Liver (tissue), 9 donors: ENCODE data around the gene LNPK. TPM values are rescaled to one million over a fixed set of nuclear protein-coding genes. Genes with fewer than 3 reads are reported as not detected.

Experiments
- DNase-seq: peaks from one replicate; pipeline ENCODE4 v3.0.0-alpha.2; 2017; ENCODE audit warnings: low spot score
- H3K27ac ChIP-seq, 2 donors: one replicate each; pipeline ENCODE4 v1.7.0; 2013; ENCODE audit warnings: inconsistent platforms in 2 of 2, low read length in 2 of 2, control low read depth in 1 of 2, low read depth in 1 of 2, mild to moderate bottlenecking in 1 of 2
- H3K27me3 ChIP-seq, 4 donors: one replicate each; pipeline versions ENCODE4 v1.6.1 to v1.7.0; 2013; ENCODE audit warnings: low read length in 3 of 4, inconsistent platforms in 1 of 4, mild to moderate bottlenecking in 1 of 4, moderate library complexity in 1 of 4; ENCODE audit not compliant: control insufficient read depth in 4 of 4, insufficient read depth in 4 of 4
- H3K36me3 ChIP-seq, 4 donors: one replicate each; pipeline versions ENCODE4 v1.6.1 to v1.7.0; 2013; ENCODE audit warnings: low read length in 3 of 4, mild to moderate bottlenecking in 3 of 4, low read depth in 1 of 4, moderate library complexity in 1 of 4; ENCODE audit not compliant: control insufficient read depth in 4 of 4, insufficient read depth in 3 of 4
- H3K4me1 ChIP-seq, 4 donors: one replicate each; pipeline versions ENCODE4 v1.6.1 to v1.7.0; 2013; ENCODE audit warnings: low read length in 3 of 4, mild to moderate bottlenecking in 3 of 4, moderate library complexity in 1 of 4; ENCODE audit not compliant: control insufficient read depth in 4 of 4, insufficient read depth in 4 of 4
- H3K4me3 ChIP-seq, 3 donors: one replicate each; pipeline versions ENCODE4 v1.6.1 to v1.7.0; 2013; ENCODE audit warnings: low read length in 3 of 3, control low read depth in 1 of 3, low read depth in 1 of 3, mild to moderate bottlenecking in 1 of 3
- H3K9ac ChIP-seq, 2 donors: one replicate each; pipeline ENCODE4 v1.7.0; 2013; ENCODE audit warnings: low read length in 2 of 2, mild to moderate bottlenecking in 2 of 2, moderate library complexity in 2 of 2, control low read depth in 1 of 2, low read depth in 1 of 2
- H3K9me3 ChIP-seq, 4 donors: one replicate each; pipeline versions ENCODE4 v1.6.1 to v1.7.0; 2013; ENCODE audit warnings: low read length in 3 of 4; ENCODE audit not compliant: control insufficient read depth in 4 of 4
- ATF3 ChIP-seq: IDR thresholded peaks from 2 replicates; pipeline ENCODE4 v1.6.1; 2016; ENCODE audit warnings: antibody characterized with exemption
- CTCF ChIP-seq: fragments of 150-350 bp; IDR thresholded peaks from 2 replicates; pipeline ENCODE4 v1.5.1; 2017; ENCODE audit warnings: improper control_type of control experiment, low read depth, low read length; ENCODE audit not compliant: missing input control
- EGR1 ChIP-seq, 2 donors: IDR thresholded peaks; 2 replicates each; pipeline ENCODE4 v1.6.1; 2016 to 2018; ENCODE audit warnings: antibody characterized with exemption in 2 of 2, low read depth in 2 of 2
- FOXA1 ChIP-seq: IDR thresholded peaks from 2 replicates; pipeline ENCODE4 v1.6.1; 2016; ENCODE audit warnings: antibody characterized with exemption
- FOXA2 ChIP-seq: IDR thresholded peaks from 2 replicates; pipeline ENCODE4 v1.6.1; 2016; ENCODE audit warnings: antibody characterized with exemption
- GABPA ChIP-seq, 2 donors: IDR thresholded peaks in 1 of 2; conservative IDR thresholded peaks in 1 of 2; 2 replicates each; pipeline ENCODE4 v1.6.1; 2016; ENCODE audit warnings: antibody characterized with exemption in 2 of 2, mild to moderate bottlenecking in 1 of 2, moderate library complexity in 1 of 2
- HNF4A ChIP-seq, 2 donors: conservative IDR thresholded peaks; 2 replicates each; pipeline ENCODE4 v1.6.1; 2016; ENCODE audit warnings: antibody characterized with exemption in 2 of 2, mild to moderate bottlenecking in 2 of 2
- HNF4G ChIP-seq: IDR thresholded peaks from 2 replicates; pipeline ENCODE4 v1.6.1; 2016; ENCODE audit warnings: antibody characterized with exemption
- JUND ChIP-seq, 2 donors: IDR thresholded peaks; 2 replicates each; pipeline ENCODE4 v1.6.1; 2016; ENCODE audit warnings: antibody characterized with exemption in 2 of 2
- MAX ChIP-seq: IDR thresholded peaks from 2 replicates; pipeline ENCODE4 v1.6.1; 2016; ENCODE audit warnings: antibody characterized with exemption
- RAD21 ChIP-seq, 2 donors: IDR thresholded peaks; 2 replicates each; pipeline ENCODE4 v1.6.1; 2016; ENCODE audit warnings: antibody characterized with exemption in 2 of 2, mild to moderate bottlenecking in 2 of 2
- REST ChIP-seq: IDR thresholded peaks from 2 replicates; pipeline ENCODE4 v1.6.1; 2016; ENCODE audit warnings: antibody characterized with exemption, mild to moderate bottlenecking
- RXRA ChIP-seq, 2 donors: IDR thresholded peaks; 2 replicates each; pipeline ENCODE4 v1.6.1; 2017 to 2018; ENCODE audit warnings: antibody characterized with exemption in 2 of 2, mild to moderate bottlenecking in 1 of 2
- SP1 ChIP-seq: IDR thresholded peaks from 2 replicates; pipeline ENCODE4 v1.6.1; 2018; ENCODE audit warnings: antibody characterized with exemption, mild to moderate bottlenecking
- TAF1 ChIP-seq: conservative IDR thresholded peaks from 2 replicates; pipeline ENCODE4 v1.6.1; 2016; ENCODE audit warnings: antibody characterized with exemption, mild to moderate bottlenecking
- YY1 ChIP-seq: IDR thresholded peaks from 2 replicates; pipeline ENCODE4 v1.6.1; 2016; ENCODE audit warnings: antibody characterized with exemption, mild to moderate bottlenecking
- ZBTB33 ChIP-seq: IDR thresholded peaks from 2 replicates; pipeline ENCODE4 v1.6.1; 2016; ENCODE audit warnings: antibody characterized with exemption
- WGBS: extraction: QIAGEN DNeasy Blood & Tissue Kit; methylation state at CpG from one replicate; pipeline ENCODE4 v1.1.7; 2013; 5-methylcytosine and 5-hydroxymethylcytosine counted together
- polyA plus RNA-seq, 2 donors: library from polyadenylated mRNA; stranded (reverse) in 1 of 2; unstranded in 1 of 2; fragments of 200-250 nt in 1 of 2; fragments of >200 nt in 1 of 2; fragmentation: Nextera tagmentation in 1 of 2; extraction: Ambion mirVana in 1 of 2; gene quantifications; one replicate each; pipeline versions ENCODE4 v1.2.1 to v1.2.3, GENCODE V29; 2013 to 2015
- total RNA-seq, 2 donors: library from RNA; depleted of rRNA; stranded (reverse); fragments of >200 nt; gene quantifications; one replicate each; pipeline ENCODE4 v1.2.3, GENCODE V29; 2014
- donor health status: healthy.
- donor health status: healthy.
- donor health status: healthy.
- donor health status: healthy.
- donor health status: healthy.

The LNPK gene
- total and polyA plus RNA-seq, 4 donors = 5.5 to 25.2 (median 11.5) TPM

GRCh38 chr2:175973373-175973772, 28.7 kb downstream of the LNPK start:
- H3K4me1 ChIP-seq = no peaks in the 10 kb centered on the region
- TF ChIP-seq ATF3 (no peak), RAD21 (IDR thresholded peaks at IDR 0.05) (no peak), SP1 (no peak), REST (no peak), YY1 (no peak), EGR1 (IDR thresholded peaks at IDR 0.05; ENCODE audit: low read depth in 2 of 2) (no peak), ZBTB33 (no peak), CTCF (no peak), RXRA (IDR thresholded peaks at IDR 0.05) (no peak), FOXA2 (no peak), JUND (IDR thresholded peaks at IDR 0.05) (no peak), GABPA (IDR thresholded peaks at IDR 0.05 in 1 of 2, conservative IDR thresholded peaks at IDR 0.05 in 1 of 2) (no peak), FOXA1 (no peak), HNF4G (no peak), TAF1 (no peak), MAX (no peak), HNF4A (conservative IDR thresholded peaks at IDR 0.05) (no peak)
- no peak for DNase-seq
- no peaks in the 10 kb centered on the region for H3K9me3 ChIP-seq
- 89% methylated on average over 1 of the region's 1 CpG for WGBS
- H3K4me3 ChIP-seq = no peak overlapping the region
- H3K27me3 ChIP-seq = no peaks in the 10 kb centered on the region
- H3K36me3 ChIP-seq = peaks cover 1 to 12% (median 5%) of the 10 kb centered on the region in 4 donors
- H3K9ac ChIP-seq = no peak overlapping the region
- no peak overlapping the region for H3K27ac ChIP-seq

GRCh38 chr2:175966839-175967238, 35.2 kb downstream of the LNPK start:
- Histone ChIP-seq H3K36me3 (peaks cover 0 to 10% (median under 1%) of the 10 kb centered on the region in 4 donors), H3K9ac (no peak overlapping the region), H3K27ac (no peak overlapping the region), H3K27me3 (no peaks in the 10 kb centered on the region), H3K4me3 (no peak overlapping the region), H3K4me1 (no peaks in the 10 kb centered on the region), H3K9me3 (no peaks in the 10 kb centered on the region)
- 96% methylated on average over 3 of the region's 3 CpGs for WGBS
- no peak for DNase-seq
- TF ChIP-seq HNF4G (no peak), REST (no peak), HNF4A (conservative IDR thresholded peaks at IDR 0.05) (no peak), RAD21 (IDR thresholded peaks at IDR 0.05) (no peak), FOXA1 (no peak), SP1 (no peak), TAF1 (no peak), GABPA (IDR thresholded peaks at IDR 0.05 in 1 of 2, conservative IDR thresholded peaks at IDR 0.05 in 1 of 2) (no peak), EGR1 (IDR thresholded peaks at IDR 0.05; ENCODE audit: low read depth in 2 of 2) (no peak), MAX (no peak), RXRA (IDR thresholded peaks at IDR 0.05) (no peak), FOXA2 (no peak), CTCF (no peak)
